HEK293 (cell line): ENCODE data around the gene GLB1L.

ENCODE experiments used
- CTCF ChIA-PET: fragments of 350-600 bp; formaldehyde crosslinking; extraction: SDS; loops from one replicate; lab custom pipeline; 2021; ENCODE audit warnings: antibody characterized with exemption; lab: Yijun Ruan, JAX
- POLR2A ChIA-PET: fragments of 300-600 bp; formaldehyde crosslinking; extraction: SDS; loops from one replicate; lab custom pipeline; 2020; ENCODE audit warnings: antibody characterized with exemption, inconsistent platforms; lab: Yijun Ruan, JAX
- H3K27ac ChIP-seq: fragments of 200-500 bp; sonication (Bioruptor generic); 2 replicates; pipeline ENCODE4 v1.5.1; 2014; ENCODE audit warnings: low read depth, low read length, control low read depth, inconsistent platforms; ENCODE audit errors: extremely low read depth
- H3K36me3 ChIP-seq, 2 experiments: fragments of 200-500 bp in 1 of 2; sonication (Bioruptor generic) in 1 of 2; 1 replicate in 1 of 2; 2 replicates in 1 of 2; pipeline ENCODE4 v1.5.1; 2014 to 2017; ENCODE audit warnings: inconsistent platforms in 2 of 2, low read length in 2 of 2; ENCODE audit not compliant: control insufficient read depth in 2 of 2, insufficient read depth in 1 of 2
- H3K4me1 ChIP-seq: fragments of 200-500 bp; sonication (Bioruptor generic); 2 replicates; pipeline ENCODE4 v1.5.1; 2014; ENCODE audit warnings: mild to moderate bottlenecking, low read length, inconsistent platforms; ENCODE audit not compliant: control insufficient read depth, insufficient read depth
- H3K4me3 ChIP-seq: 2 replicates; pipeline ENCODE4 v1.5.1; 2011; ENCODE audit warnings: low read depth, mild to moderate bottlenecking, control low read depth, low read length, moderate library complexity
- H3K9me3 ChIP-seq: fragments of 200-500 bp; sonication (Bioruptor generic); 2 replicates; pipeline ENCODE4 v1.5.1; 2014; ENCODE audit warnings: low read depth, low read length, inconsistent platforms; ENCODE audit not compliant: control insufficient read depth, insufficient read depth
- GLIS2 ChIP-seq: fragments of 450-650 bp; formaldehyde crosslinking; IDR thresholded peaks from 2 replicates; pipeline ENCODE4 v1.5.1; 2016; ENCODE audit warnings: missing biosample characterization, missing genetic modification characterization
- MZF1 ChIP-seq: fragments of 450-650 bp; formaldehyde crosslinking; IDR thresholded peaks from 2 replicates; pipeline ENCODE4 v1.5.1; 2017; ENCODE audit warnings: missing biosample characterization, missing genetic modification characterization, borderline replicate concordance
- ZBTB8A ChIP-seq: fragments of 450-650 bp; formaldehyde crosslinking; IDR thresholded peaks from 2 replicates; pipeline ENCODE4 v1.5.1; 2016; ENCODE audit warnings: missing biosample characterization, missing genetic modification characterization
- ZNF133 ChIP-seq: fragments of 450-650 bp; formaldehyde crosslinking; IDR thresholded peaks from 2 replicates; pipeline ENCODE4 v1.5.1; 2016; ENCODE audit warnings: missing biosample characterization, missing genetic modification characterization
- ZNF16 ChIP-seq: fragments of 450-650 bp; formaldehyde crosslinking; IDR thresholded peaks from 2 replicates; pipeline ENCODE4 v1.5.1; 2016; ENCODE audit warnings: low read depth, missing biosample characterization, missing genetic modification characterization
- ZNF202 ChIP-seq: fragments of 450-650 bp; formaldehyde crosslinking; IDR thresholded peaks from 2 replicates; pipeline ENCODE4 v1.5.1; 2016; ENCODE audit warnings: missing biosample characterization, missing genetic modification characterization, borderline replicate concordance
- ZNF211 ChIP-seq: fragments of 450-650 bp; formaldehyde crosslinking; IDR thresholded peaks from 2 replicates; pipeline ENCODE4 v1.5.1; 2016; ENCODE audit warnings: low read depth, missing biosample characterization, missing genetic modification characterization
- ZNF223 ChIP-seq: fragments of 450-650 bp; formaldehyde crosslinking; IDR thresholded peaks from 2 replicates; pipeline ENCODE4 v1.5.1; 2016; ENCODE audit warnings: missing biosample characterization, missing genetic modification characterization
- ZNF248 ChIP-seq: fragments of 450-650 bp; formaldehyde crosslinking; IDR thresholded peaks from 2 replicates; pipeline ENCODE4 v1.5.1; 2017; ENCODE audit warnings: missing biosample characterization, missing genetic modification characterization
- ZNF37A ChIP-seq: fragments of 450-650 bp; IDR thresholded peaks from 2 replicates; pipeline ENCODE4 v1.5.1; 2018; ENCODE audit warnings: missing biosample characterization, missing genetic modification characterization
- ZNF416 ChIP-seq: fragments of 450-650 bp; formaldehyde crosslinking; IDR thresholded peaks from 2 replicates; pipeline ENCODE4 v1.5.1; 2016; ENCODE audit warnings: missing biosample characterization, missing genetic modification characterization
- ZNF548 ChIP-seq: fragments of 450-650 bp; formaldehyde crosslinking; IDR thresholded peaks from 2 replicates; pipeline ENCODE4 v1.5.1; 2016; ENCODE audit warnings: missing biosample characterization, missing genetic modification characterization
- ZNF585B ChIP-seq: fragments of 450-650 bp; formaldehyde crosslinking; IDR thresholded peaks from 2 replicates; pipeline ENCODE4 v1.5.1; 2016; ENCODE audit warnings: missing biosample characterization, missing genetic modification characterization
- ZNF596 ChIP-seq: fragments of 450-650 bp; IDR thresholded peaks from 2 replicates; pipeline ENCODE4 v1.5.0; 2018; ENCODE audit warnings: missing biosample characterization, mild to moderate bottlenecking, missing genetic modification characterization, moderate library complexity
- ZNF658 ChIP-seq: fragments of 450-650 bp; formaldehyde crosslinking; IDR thresholded peaks from 2 replicates; pipeline ENCODE4; 2016; ENCODE audit warnings: missing biosample characterization, missing genetic modification characterization
- ZNF791 ChIP-seq: fragments of 450-650 bp; formaldehyde crosslinking; IDR thresholded peaks from 2 replicates; pipeline ENCODE4 v1.5.1; 2016; ENCODE audit warnings: missing biosample characterization, missing genetic modification characterization
- ZNF837 ChIP-seq: fragments of 450-650 bp; formaldehyde crosslinking; IDR thresholded peaks from 2 replicates; pipeline ENCODE4 v1.5.1; 2016; ENCODE audit warnings: missing biosample characterization, missing genetic modification characterization
- ZSCAN4 ChIP-seq: fragments of 450-650 bp; formaldehyde crosslinking; IDR thresholded peaks from 2 replicates; pipeline ENCODE4 v1.5.1; 2017; ENCODE audit warnings: missing biosample characterization, missing genetic modification characterization
- TF ChIP-seq, protein P1 (sequence below): fragments of 450-650 bp; formaldehyde crosslinking; IDR thresholded peaks from 2 replicates; pipeline ENCODE4 v1.5.1; 2016; ENCODE audit warnings: missing biosample characterization, missing genetic modification characterization
- TF ChIP-seq, protein P2 (sequence below): sonication (generic); formaldehyde crosslinking; IDR thresholded peaks from 2 replicates; pipeline ENCODE4 v1.8.1; 2022; ENCODE audit warnings: mild to moderate bottlenecking, moderate library complexity, missing genetic modification reagents
- TF ChIP-seq, protein P3 (sequence below): fragments of 450-650 bp; formaldehyde crosslinking; IDR thresholded peaks from 2 replicates; pipeline ENCODE4 v1.5.1; 2016; ENCODE audit warnings: missing biosample characterization, missing genetic modification characterization

The GLB1L gene

DNA sequence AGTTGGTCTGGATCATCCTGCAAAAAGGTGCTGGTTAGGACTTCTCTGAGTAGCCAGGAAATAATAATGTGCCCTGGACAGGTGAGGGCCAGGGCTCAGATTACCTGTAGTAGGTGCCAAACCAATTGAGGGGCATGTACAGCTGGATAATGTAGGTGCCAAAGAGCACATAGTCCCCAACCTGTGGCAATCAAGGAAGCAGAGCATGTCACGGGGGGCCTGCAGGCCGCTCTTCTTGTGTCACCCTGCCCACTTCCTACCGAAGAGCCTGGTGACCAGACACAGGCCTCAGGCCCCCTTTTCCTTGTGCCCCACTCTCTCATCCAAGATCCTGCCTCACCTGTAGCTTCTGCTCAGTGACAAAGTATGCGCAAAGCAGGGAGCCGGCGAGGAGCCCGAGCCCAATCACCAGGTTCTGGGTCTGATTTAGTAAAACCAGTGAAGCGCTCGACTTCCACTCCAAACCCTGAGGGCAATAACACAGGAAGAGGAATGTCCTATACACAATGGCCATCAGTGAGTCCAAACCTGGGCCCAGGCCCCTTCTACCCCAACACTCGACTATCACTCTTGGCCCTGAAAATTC is 31.7 kb downstream of the GLB1L start (continued):
- no peak for TF ChIP-seq ZNF596 (tag by site-specific recombination)
- TF ChIP-seq, protein P1, sequence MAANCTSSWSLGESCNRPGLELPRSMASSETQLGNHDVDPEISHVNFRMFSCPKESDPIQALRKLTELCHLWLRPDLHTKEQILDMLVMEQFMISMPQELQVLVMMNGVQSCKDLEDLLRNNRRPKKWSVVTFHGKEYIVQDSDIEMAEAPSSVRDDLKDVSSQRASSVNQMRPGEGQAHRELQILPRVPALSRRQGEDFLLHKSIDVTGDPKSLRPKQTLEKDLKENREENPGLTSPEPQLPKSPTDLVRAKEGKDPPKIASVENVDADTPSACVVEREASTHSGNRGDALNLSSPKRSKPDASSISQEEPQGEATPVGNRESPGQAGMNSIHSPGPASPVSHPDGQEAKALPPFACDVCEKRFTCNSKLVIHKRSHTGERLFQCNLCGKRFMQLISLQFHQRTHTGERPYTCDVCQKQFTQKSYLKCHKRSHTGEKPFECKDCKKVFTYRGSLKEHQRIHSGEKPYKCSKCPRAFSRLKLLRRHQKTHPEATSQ (tag by site-specific recombination) = no peak
- no peak for TF ChIP-seq ZNF37A (tag by site-specific recombination)
- no peak for TF ChIP-seq ZNF837 (tag by site-specific recombination)
- TF ChIP-seq, protein P2, sequence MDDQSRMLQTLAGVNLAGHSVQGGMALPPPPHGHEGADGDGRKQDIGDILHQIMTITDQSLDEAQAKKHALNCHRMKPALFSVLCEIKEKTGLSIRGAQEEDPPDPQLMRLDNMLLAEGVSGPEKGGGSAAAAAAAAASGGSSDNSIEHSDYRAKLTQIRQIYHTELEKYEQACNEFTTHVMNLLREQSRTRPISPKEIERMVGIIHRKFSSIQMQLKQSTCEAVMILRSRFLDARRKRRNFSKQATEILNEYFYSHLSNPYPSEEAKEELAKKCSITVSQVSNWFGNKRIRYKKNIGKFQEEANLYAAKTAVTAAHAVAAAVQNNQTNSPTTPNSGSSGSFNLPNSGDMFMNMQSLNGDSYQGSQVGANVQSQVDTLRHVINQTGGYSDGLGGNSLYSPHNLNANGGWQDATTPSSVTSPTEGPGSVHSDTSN = no peak
- no peak for TF ChIP-seq GLIS2 (tag by site-specific recombination)
- no peak for TF ChIP-seq ZNF248 (tag by site-specific recombination)

DNA sequence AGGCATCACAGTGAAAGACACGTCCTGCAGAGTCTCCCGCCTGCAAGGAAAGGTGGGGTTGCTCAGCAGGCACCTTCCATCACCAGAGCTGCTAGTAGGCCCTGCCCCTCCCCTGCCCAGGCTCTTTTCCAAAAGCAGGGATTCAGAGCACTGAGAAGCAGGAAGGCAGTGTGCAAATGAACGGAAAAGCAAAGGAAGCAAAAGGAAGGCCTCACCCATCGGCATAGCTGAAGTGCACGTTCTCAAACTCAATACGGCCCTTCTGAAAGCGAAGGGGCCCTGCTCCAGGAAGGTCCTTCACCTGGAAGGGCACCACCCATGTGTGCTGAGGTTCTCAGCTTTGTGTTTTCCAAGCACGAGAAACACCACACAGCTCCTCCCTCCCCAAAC is 32.2 kb downstream of the GLB1L start:
- Histone ChIP-seq H3K4me1 (peaks cover 2% of the 10 kb centered on the region; the same call in 1 of the 2 replicates), H3K36me3 (peaks cover 15 to 84% of the 10 kb centered on the region in 2 experiments; a peak in 2 of 3 replicates), H3K9me3 (no peaks in the 10 kb centered on the region), H3K4me3 (no peak overlapping the region), H3K27ac (no peak overlapping the region)
- TF ChIP-seq ZNF16 (tag by site-specific recombination) (no peak), ZNF211 (tag by site-specific recombination) (no peak), MZF1 (tag by site-specific recombination) (no peak), ZNF548 (tag by site-specific recombination) (no peak), ZBTB8A (tag by site-specific recombination) (no peak), ZSCAN4 (tag by site-specific recombination) (no peak), ZNF223 (no peak), ZNF585B (tag by site-specific recombination) (no peak), ZNF133 (tag by site-specific recombination) (no peak), ZNF791 (no peak), ZNF202 (tag by site-specific recombination) (no peak), ZNF658 (tag by site-specific recombination) (no peak), ZNF416 (tag by site-specific recombination) (no peak)
- TF ChIP-seq, protein P3, sequence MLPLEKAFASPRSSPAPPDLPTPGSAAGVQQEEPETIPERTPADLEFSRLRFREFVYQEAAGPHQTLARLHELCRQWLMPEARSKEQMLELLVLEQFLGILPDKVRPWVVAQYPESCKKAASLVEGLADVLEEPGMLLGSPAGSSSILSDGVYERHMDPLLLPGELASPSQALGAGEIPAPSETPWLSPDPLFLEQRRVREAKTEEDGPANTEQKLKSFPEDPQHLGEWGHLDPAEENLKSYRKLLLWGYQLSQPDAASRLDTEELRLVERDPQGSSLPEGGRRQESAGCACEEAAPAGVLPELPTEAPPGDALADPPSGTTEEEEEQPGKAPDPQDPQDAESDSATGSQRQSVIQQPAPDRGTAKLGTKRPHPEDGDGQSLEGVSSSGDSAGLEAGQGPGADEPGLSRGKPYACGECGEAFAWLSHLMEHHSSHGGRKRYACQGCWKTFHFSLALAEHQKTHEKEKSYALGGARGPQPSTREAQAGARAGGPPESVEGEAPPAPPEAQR = no peak
- POLR2A ChIA-PET = interaction anchor here (1.4 kb wide), 1 partner anchor 37 kb away, joined by 4 read pairs; no protein-coding TSS in a partner anchor
- CTCF ChIA-PET = interaction anchor here (0.8 to 1.4 kb wide), 3 partner anchors 68 to 86 kb away, joined by 3 to 4 read pairs (median 3); no protein-coding TSS in a partner anchor
